Naive B cell (primary cell): ENCODE data around the gene ANKRD40. TPM values are rescaled to one million over a fixed set of nuclear protein-coding genes. Genes with fewer than 3 reads are reported as not detected.
"Not testable (repeated sequence)": the region's sequence is repeated elsewhere in the genome, so short reads cannot be mapped to it uniquely, and the experiment has no call there.

Source experiments
- ATAC-seq, 2 donors: fragments of 150-1000 bp; cut with Tn5 transposase; 2 replicates each; pipeline ENCODE4 v1.10.0; 2021; ENCODE audit warnings: low read depth in 2 of 2, mild to moderate bottlenecking in 2 of 2, moderate library complexity in 2 of 2
- DNase-seq: peaks from one replicate; pipeline ENCODE4 v3.0.0; 2022
- H3K27ac Mint-ChIP-seq, 6 donors: one replicate each; pipeline ENCODE4 v1.8.0; 2020 to 2022; ENCODE audit warnings: mild to moderate bottlenecking in 6 of 6, mixed read lengths in 6 of 6, moderate library complexity in 5 of 6, inconsistent platforms in 2 of 6
- H3K27me3 Mint-ChIP-seq, 3 donors: one replicate each; pipeline ENCODE4 v1.8.0; 2021 to 2022; ENCODE audit warnings: mixed read lengths in 3 of 3, mild to moderate bottlenecking in 1 of 3
- H3K36me3 Mint-ChIP-seq, 2 donors: one replicate each; pipeline ENCODE4 v1.8.0; 2020 to 2022; ENCODE audit warnings: mixed read lengths in 2 of 2, inconsistent platforms in 1 of 2, mild to moderate bottlenecking in 1 of 2
- H3K4me1 Mint-ChIP-seq, 3 donors: one replicate each; pipeline ENCODE4 v1.8.0; 2020 to 2022; ENCODE audit warnings: mixed read lengths in 3 of 3, inconsistent platforms in 1 of 3, mild to moderate bottlenecking in 1 of 3, moderate library complexity in 1 of 3
- H3K4me3 Mint-ChIP-seq, 8 donors: one replicate each; pipeline ENCODE4 v1.8.0; 2020 to 2022; ENCODE audit warnings: mild to moderate bottlenecking in 8 of 8, mixed read lengths in 8 of 8, moderate library complexity in 8 of 8, inconsistent platforms in 2 of 8
- H3K9me3 Mint-ChIP-seq, 7 donors: one replicate each; pipeline ENCODE4 v1.8.0; 2020 to 2022; ENCODE audit warnings: mixed read lengths in 7 of 7, mild to moderate bottlenecking in 5 of 7, inconsistent platforms in 2 of 7, moderate library complexity in 1 of 7
- polyA plus RNA-seq, 6 donors: library from polyadenylated mRNA; unstranded; fragments of 300-500 nt; fragmentation: Illumina TruSeq; gene quantifications; one replicate each; pipeline ENCODE4 v1.2.3, GENCODE V29; 2021; ENCODE audit warnings: low read depth in 6 of 6

Gene ANKRD40
- polyA plus RNA-seq, 6 donors from 2014 or later: 3.3 to 6.4 (median 4.6) TPM

- DNase-seq (no peak), ATAC-seq (no peak)
- Mint-ChIP-seq H3K27ac (peak overlapping the region in 1 of 6 donors; percentile 53), H3K36me3 (no peaks in the 10 kb centered on the region), H3K4me1 (no peaks in the 10 kb centered on the region), H3K27me3 (peaks cover 0 to 15% (median 3%) of the 10 kb centered on the region in 3 donors), H3K4me3 (no peak overlapping the region), H3K9me3 (no peaks in the 10 kb centered on the region)
These were observed 20.3 kb downstream of the ANKRD40 start for GRCh38 chr17:50687200-50688066.

DNA sequence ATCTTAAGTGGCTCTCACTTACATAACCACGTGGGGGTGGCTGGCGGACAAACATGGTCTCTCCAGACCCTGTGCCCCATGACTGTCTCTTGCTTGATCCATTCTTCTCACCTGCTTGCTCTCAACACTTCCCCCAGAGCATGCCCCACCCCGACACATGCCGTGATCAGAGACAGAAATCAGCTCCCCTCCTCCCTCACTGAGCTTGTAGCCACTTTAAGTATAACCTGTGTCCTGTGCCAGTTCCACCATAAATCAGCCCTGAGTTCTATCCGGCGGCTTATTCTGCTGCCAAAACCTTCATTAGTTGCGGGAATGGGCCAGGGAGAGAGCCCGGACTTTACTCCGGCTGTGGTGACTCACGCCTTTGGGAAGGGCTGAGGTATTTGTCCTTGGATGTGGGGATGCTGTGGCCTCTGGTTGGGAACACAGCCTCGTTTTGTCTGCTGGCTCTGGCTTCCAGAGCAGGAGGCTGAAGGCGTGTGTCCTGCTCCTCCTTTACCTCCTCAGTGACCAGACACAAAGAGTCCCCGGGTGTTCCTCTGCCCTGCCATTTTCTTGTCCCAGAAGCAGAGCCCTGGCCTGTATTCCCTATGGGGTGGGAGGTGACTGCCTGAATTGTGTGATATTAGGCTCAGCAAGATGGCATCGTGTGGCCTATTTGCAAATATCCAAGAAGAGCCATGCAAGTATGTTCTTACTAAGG is 21.1 kb downstream of the ANKRD40 start:
- H3K4me3 Mint-ChIP-seq: no peak overlapping the region
- H3K9me3 Mint-ChIP-seq: no peaks in the 10 kb centered on the region
- no peak for DNase-seq
- peaks cover 0 to 4% (median 0%) of the 10 kb centered on the region in 3 donors for H3K4me1 Mint-ChIP-seq
- H3K27me3 Mint-ChIP-seq: peaks cover 1 to 23% (median 11%) of the 10 kb centered on the region in 3 donors
- H3K27ac Mint-ChIP-seq: peak overlapping the region in 1 of 6 donors; percentile 53
- no peaks in the 10 kb centered on the region for H3K36me3 Mint-ChIP-seq
- no peak for ATAC-seq

DNA sequence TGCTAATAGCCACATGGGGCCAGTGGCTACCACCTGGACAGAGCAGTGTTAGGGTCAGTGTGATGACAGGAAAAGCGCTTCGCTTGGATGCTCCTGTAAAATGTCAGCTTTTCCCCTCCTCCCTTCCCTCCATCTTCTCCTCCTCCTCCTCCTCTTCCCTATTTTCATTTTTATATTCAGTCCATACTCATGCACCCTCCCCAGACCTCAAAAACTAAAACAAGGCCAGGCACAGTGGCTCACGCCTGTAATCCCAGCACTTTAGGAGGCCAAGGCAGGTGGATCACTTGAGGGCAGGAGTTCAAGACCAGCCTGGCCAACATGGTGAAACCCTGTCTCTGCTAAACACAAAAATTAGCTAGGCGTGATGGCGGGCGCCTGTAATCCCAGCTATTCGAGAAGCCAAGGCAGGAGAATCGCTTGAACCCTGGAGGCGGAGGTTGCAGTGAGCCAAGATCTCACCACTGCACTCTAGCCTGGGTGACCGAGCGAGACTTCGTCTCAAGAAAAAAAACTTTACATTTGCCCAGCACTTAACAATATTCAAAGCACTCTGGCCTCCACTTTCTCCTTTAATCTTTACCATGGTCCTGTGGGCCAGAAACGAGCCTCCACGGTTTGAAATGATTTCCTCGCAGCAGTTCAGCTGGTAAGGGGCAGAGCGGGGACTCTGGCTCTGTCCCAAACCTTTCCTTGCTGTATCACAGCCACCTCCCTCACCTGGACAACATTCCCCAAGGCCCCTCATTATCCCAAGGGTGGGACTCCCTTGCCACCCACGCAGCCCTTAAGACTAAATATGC is 21.8 kb downstream of the ANKRD40 start:
- Mint-ChIP-seq H3K27ac (no peak overlapping the region), H3K9me3 (no peaks in the 10 kb centered on the region), H3K27me3 (peaks cover 8 to 31% (median 19%) of the 10 kb centered on the region in 3 donors), H3K4me3 (no peak overlapping the region), H3K4me1 (peaks cover 4 to 9% (median 6%) of the 10 kb centered on the region in 3 donors), H3K36me3 (no peaks in the 10 kb centered on the region)
- ATAC-seq (no peak), DNase-seq (no peak)

DNA sequence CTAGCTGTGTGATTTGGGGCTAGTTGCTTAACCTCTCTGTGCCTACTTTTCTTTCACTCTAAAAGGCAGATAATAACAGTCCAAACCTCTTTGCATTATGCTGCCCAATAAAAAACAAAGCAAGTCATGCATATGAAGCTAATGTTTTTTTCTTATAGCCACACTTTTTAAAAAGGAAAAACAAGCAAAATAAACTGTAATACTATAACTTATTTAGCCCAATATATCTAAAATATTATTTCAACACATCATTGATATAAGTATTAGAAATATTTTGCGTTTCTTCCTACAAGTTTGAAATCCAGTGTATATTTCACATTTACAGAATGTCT is 22.4 kb downstream of the ANKRD40 start:
- H3K4me1 Mint-ChIP-seq: peaks cover 6 to 9% (median 8%) of the 10 kb centered on the region in 3 donors
- no peak overlapping the region for H3K4me3 Mint-ChIP-seq
- H3K27ac Mint-ChIP-seq: no peak overlapping the region
- no peaks in the 10 kb centered on the region for H3K9me3 Mint-ChIP-seq
- H3K36me3 Mint-ChIP-seq: no peaks in the 10 kb centered on the region
- DNase-seq: no peak
- H3K27me3 Mint-ChIP-seq: peaks cover 8 to 37% (median 25%) of the 10 kb centered on the region in 3 donors
- no peak for ATAC-seq

DNA sequence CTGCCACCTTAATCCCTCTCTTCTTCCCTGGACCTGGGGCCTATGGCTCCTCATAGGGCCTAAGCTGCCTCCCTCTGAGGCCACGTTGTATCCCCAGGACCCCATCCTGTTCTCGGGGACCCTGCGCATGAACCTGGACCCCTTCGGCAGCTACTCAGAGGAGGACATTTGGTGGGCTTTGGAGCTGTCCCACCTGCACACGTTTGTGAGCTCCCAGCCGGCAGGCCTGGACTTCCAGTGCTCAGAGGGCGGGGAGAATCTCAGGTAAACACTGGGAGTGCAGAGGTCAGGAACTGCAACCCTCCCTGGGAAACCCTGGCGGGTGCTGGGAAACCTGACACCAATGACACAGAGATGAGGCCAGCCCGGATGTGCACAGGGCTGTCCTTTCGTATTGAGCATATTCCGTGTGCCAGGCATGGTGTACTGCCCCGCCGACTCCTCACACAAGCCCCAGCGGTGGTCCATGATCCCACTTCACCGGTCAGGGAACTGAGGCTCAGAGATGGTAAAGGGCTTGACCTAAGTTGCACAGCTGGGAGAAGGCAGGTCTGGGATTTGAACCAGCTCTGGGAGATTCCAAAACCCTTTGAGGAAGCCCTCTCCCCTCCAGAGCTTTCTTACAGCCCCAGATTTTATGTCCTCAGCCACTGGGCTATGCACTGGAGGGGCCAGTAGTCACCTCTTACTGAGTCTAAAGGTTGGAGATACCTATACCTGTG is 22.9 kb downstream of the ANKRD40 start:
- Mint-ChIP-seq H3K36me3 (no peaks in the 10 kb centered on the region), H3K27ac (peak overlapping the region in 1 of 6 donors; percentile 42), H3K9me3 (no peaks in the 10 kb centered on the region), H3K4me1 (peaks cover 6 to 9% (median 8%) of the 10 kb centered on the region in 3 donors), H3K4me3 (no peak overlapping the region), H3K27me3 (peaks cover 11 to 42% (median 30%) of the 10 kb centered on the region in 3 donors)
- ATAC-seq: no peak
- DNase-seq: no peak

DNA sequence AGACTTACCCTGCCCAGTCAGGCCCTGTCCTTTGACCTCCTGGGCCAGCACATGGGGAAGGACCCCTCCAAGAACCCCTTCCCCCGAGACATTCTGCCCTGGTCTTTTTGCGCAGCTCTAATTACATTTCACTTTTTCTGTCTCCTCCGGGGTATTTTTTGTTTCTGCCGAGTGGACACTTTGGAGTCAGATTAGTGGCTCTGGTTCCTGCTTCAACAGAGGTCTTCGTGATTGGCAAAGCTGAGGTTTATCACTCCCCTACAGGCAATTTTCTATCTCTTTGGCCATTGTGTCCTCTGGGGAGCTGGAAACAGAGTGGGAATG is 23.5 kb downstream of the ANKRD40 start:
- Mint-ChIP-seq H3K27ac (peak overlapping the region in 2 of 6 donors; percentile 42 to 60), H3K36me3 (no peaks in the 10 kb centered on the region), H3K4me1 (peaks cover 6 to 9% (median 8%) of the 10 kb centered on the region in 3 donors), H3K27me3 (peaks cover 16 to 47% (median 35%) of the 10 kb centered on the region in 3 donors), H3K4me3 (no peak overlapping the region), H3K9me3 (no peaks in the 10 kb centered on the region)
- DNase-seq (no peak), ATAC-seq (no peak)

DNA sequence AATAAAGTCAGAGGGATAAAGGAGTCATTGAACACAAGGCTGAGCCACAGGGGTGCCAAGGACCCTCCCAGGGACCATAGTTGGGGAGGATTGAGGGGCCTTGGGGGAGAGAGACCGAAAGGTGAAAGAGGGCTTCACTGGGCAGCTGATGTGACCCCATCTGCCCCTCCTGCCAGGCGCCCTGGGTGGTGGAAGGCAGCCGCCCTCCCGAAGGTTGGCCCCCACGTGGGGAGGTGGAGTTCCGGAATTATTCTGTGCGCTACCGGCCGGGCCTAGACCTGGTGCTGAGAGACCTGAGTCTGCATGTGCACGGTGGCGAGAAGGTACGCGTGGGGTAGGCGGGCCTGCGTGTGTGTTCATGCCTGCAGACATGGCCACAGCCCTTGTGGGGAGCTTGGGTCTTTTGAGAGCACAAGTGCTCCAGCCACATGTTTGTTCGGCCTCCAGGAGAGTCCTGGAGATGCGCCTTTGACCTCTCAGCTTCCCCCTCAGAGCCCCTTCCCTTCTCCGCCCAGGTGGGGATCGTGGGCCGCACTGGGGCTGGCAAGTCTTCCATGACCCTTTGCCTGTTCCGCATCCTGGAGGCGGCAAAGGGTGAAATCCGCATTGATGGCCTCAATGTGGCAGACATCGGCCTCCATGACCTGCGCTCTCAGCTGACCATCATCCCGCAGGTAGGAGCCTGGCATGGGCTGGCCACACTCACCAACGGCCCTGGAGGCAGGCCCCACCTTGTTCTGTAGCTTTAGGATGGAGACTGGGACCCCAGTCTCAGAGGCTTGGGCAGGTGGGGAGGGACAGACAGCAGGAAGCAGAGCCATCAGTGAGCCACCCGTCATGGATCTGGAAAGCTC is 24.1 kb downstream of the ANKRD40 start:
- H3K27me3 Mint-ChIP-seq: peaks cover 20 to 51% (median 41%) of the 10 kb centered on the region in 3 donors
- H3K4me3 Mint-ChIP-seq: no peak overlapping the region
- ATAC-seq (no peak), DNase-seq (no peak)
- H3K27ac Mint-ChIP-seq: peak overlapping the region in 1 of 6 donors; percentile 56
- H3K36me3 Mint-ChIP-seq: no peaks in the 10 kb centered on the region
- no peaks in the 10 kb centered on the region for H3K9me3 Mint-ChIP-seq
- H3K4me1 Mint-ChIP-seq: peaks cover 6 to 9% (median 8%) of the 10 kb centered on the region in 3 donors

- ATAC-seq: no peak
- peaks cover 20 to 53% (median 47%) of the 10 kb centered on the region in 3 donors for H3K27me3 Mint-ChIP-seq
- peak overlapping the region in 1 of 6 donors; percentile 56 for H3K27ac Mint-ChIP-seq
- no peak overlapping the region for H3K4me3 Mint-ChIP-seq
- peaks cover 6 to 9% (median 8%) of the 10 kb centered on the region in 3 donors for H3K4me1 Mint-ChIP-seq
- no peaks in the 10 kb centered on the region for H3K9me3 Mint-ChIP-seq
- no peaks in the 10 kb centered on the region for H3K36me3 Mint-ChIP-seq
- DNase-seq: no peak
These were observed 24.8 kb downstream of the ANKRD40 start for GRCh38 chr17:50682938-50683337.

DNA sequence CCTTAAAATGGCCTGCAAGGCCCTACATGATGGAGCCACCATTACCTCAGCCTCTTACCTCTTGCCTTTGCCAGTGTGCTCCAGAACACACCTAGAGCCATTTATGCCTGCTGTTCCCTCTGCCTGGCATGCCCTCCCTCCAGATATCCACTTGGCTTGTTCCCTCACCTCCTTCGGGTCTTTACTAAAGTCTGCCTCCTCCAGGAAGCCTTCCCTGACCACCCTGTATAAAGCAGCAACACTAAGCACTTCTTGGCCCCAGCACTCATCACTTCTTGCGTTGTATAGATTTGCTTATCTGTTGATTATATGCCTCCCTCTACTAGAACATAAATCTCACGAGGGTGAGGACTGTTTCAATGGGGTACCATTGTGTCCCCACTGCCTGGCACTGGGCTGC is 25.3 kb downstream of the ANKRD40 start:
- H3K36me3 Mint-ChIP-seq: no peaks in the 10 kb centered on the region
- peaks cover 20 to 58% (median 52%) of the 10 kb centered on the region in 3 donors for H3K27me3 Mint-ChIP-seq
- ATAC-seq (no peak), DNase-seq (no peak)
- no peaks in the 10 kb centered on the region for H3K9me3 Mint-ChIP-seq
- H3K4me1 Mint-ChIP-seq: peaks cover 6 to 9% (median 8%) of the 10 kb centered on the region in 3 donors
- no peak overlapping the region for H3K4me3 Mint-ChIP-seq
- H3K27ac Mint-ChIP-seq: peak overlapping the region in 1 of 6 donors; percentile 29

DNA sequence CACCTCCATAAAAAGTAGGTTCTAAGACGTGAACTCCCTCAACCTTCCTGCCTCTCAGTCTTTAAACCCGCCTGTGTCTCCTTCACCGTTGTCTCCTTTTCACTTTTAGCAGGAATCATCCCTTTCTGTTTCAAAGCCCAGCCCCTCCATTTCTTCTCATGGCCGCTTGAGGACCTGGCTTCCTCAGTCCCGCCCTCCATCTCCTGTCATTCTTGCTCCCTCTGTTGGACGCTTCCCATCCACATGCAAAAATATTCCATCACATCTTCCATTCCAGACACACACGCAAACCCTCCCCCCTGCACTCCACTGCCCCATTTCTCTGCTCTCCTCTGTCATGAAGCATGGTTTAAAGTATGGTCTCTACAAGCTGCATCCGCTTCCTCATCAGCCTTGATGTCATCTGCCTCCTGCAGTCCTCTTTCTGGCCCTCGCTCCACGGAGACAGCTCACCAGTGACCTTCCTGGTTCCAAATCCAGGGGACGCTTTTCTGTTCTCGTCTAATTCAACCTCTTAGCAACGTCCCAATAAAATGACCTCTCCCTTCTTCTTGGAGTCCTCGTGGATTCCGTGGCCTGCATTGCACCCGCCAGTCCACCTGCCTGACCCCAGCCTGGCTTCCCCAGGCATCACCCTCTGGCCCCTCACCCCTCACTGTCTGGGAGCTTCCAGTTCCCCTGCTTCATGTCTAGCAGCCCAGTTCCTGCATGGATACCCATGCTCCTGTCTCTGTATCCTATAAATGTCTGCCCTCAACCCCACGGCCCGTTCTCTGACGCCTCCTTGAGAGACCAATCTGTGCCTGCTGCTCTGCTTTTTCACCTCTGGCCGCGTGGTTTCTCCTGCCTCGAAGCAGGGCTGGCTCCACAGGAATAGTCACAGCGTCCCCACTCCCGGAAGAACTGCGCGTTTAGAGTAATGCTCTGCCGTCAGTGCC is 26.2 kb downstream of the ANKRD40 start:
- peak overlapping the region in 2 of 6 donors; percentile 18 to 67 for H3K27ac Mint-ChIP-seq
- H3K4me3 Mint-ChIP-seq: no peak overlapping the region
- no peaks in the 10 kb centered on the region for H3K9me3 Mint-ChIP-seq
- peaks cover 20 to 64% (median 57%) of the 10 kb centered on the region in 3 donors for H3K27me3 Mint-ChIP-seq
- no peak for ATAC-seq
- DNase-seq: no peak
- no peaks in the 10 kb centered on the region for H3K36me3 Mint-ChIP-seq
- peaks cover 6 to 9% (median 8%) of the 10 kb centered on the region in 3 donors for H3K4me1 Mint-ChIP-seq

DNA sequence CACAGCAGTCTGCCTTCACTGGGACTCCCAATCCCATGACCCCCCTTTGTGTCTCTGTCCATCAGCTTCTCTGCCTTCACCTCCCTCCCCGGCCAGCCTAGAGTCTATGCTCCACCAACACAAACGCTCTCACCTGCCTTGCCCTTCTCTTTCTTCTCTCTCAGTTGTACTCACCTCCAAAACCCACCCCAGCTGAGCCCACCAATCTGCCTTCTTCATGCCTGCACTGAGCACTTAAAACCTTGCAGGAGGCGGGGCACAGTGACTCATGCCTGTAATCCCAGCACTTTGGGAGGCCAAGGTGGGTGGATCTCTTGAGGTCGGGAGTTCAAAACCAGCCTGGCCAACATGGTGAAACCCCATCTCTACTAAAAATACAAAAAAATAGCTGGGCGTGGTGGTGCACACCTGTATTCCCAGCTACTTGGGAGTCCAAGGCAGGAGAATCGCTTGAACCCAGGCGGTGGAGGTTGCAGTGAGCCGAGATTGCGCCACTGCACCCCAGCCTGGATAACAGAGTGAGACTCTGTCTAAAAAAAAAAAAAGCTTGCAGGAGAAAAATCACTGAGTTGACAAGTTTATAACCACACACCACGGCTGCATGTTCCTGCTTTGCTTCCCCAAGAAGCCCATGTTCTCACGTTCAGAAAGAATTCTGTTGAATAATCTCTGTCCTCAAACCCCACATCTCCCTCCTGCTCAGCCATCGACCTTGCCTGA is 27.0 kb downstream of the ANKRD40 start:
- H3K4me1 Mint-ChIP-seq, H3K4me3 Mint-ChIP-seq, ATAC-seq, H3K36me3 Mint-ChIP-seq, DNase-seq, H3K9me3 Mint-ChIP-seq: not testable (repeated sequence)
- Mint-ChIP-seq H3K27me3 (peaks cover 25 to 67% (median 63%) of the 10 kb centered on the region in 3 donors), H3K27ac (peak overlapping the region in 1 of 6 donors; percentile 18)
